Choroid plexus epithelial cell (primary cell): Measurements from ENCODE around the gene TRIM33.

Experiments
- DNase-seq: peaks from one replicate; pipeline ENCODE4 v3.0.0-alpha.2; 2010; ENCODE audit warnings: low read depth
- H3K4me3 ChIP-seq: 2 replicates; pipeline ENCODE4 v1.5.1; 2011; ENCODE audit warnings: low read depth, mild to moderate bottlenecking, control low read depth, low read length, moderate library complexity
- CTCF ChIP-seq: conservative IDR thresholded peaks from 2 replicates; pipeline ENCODE4 v1.5.1; 2011; ENCODE audit warnings: low read depth, mild to moderate bottlenecking, control low read depth, inconsistent platforms, low read length, moderate library complexity

Gene TRIM33

GRCh38 chr1:114346480-114347029, 164.4 kb downstream of the TRIM33 start:
- DNase-seq, result peak; percentile 96
- H3K4me3 ChIP-seq, result peak overlapping the region; percentile 58
- TF ChIP-seq CTCF, result peak; percentile 100

GRCh38 chr1:114345930-114346479, 165.0 kb downstream of the TRIM33 start:
- peak; percentile 15 for DNase-seq

DNA sequence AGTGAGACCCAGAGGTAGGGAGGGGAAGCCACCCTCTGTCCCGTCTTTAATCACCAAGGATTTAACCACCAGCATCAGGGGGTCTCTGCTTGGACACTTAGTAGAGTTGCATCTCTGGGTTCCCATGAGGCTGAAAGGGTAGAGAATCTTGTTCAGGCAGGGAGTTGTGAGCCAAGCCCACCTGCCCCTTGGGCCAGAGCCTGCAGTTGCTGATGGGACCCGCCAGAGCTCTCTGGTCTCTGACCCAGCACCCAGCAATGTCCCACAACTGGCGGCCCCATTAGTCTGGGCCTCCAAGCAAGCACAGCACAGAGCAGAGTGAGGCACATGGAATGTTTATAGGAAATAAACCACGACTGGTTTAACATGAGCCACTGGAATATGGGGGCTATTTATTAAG, 166.3 kb downstream of the TRIM33 start:
- DNase-seq, result no peak
- no peak for TF ChIP-seq CTCF

More at GRCh38 chr1:114345930-114346479, 165.0 kb downstream of the TRIM33 start:
- H3K4me3 ChIP-seq, result peak overlapping the region; percentile 58
- TF ChIP-seq CTCF, result no peak

More for the DNA sequence above, 166.3 kb downstream of the TRIM33 start:
- no peak overlapping the region for H3K4me3 ChIP-seq
